ENCODE results near the gene TBC1D22A. TPM values are rescaled to one million over a fixed set of nuclear protein-coding genes. Genes with fewer than 3 reads are reported as not detected.

The TBC1D22A gene
- total RNA-seq, 1 donor from 2014 or later, result 10.6 TPM

DNA sequence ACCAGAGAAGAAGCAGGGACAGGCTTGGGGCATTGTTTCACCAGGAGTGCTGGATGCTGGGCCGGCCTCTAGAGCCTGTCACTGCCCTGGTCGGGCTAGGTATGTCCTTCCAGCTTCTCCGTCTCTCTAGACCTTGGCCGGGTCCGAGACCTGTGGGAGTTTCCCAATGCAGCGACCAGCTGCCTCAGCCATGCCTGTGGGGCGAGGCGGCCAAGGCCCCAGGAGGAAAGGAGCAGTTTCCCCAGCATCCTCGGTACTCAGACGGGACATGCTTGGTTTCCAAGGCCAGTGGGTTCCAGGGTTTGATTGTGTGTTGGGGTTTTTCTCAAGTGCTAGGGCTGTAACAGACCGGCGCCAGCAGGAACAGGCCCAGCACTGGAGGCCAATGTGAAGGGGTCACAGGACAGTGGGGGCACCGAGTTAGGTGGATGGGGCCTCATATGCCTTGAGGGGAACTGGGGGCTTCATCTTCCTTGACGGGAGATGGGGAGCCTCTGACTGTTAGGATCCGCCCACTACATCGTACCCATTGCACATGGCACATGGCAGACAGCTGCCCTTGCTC, 339.0 kb downstream of the TBC1D22A start:
- Histone ChIP-seq H3K9ac (no peak overlapping the region), H3F3A (ENCODE audit: low read depth) (no peaks in the 10 kb centered on the region), H3K4me3 (no peak overlapping the region), H3K27me3 (no peaks in the 10 kb centered on the region), H2AFZ (replicated peaks) (no peak overlapping the region), H3K4me2 (no peak overlapping the region), H3K27ac (no peak overlapping the region), H3K36me3 (no peaks in the 10 kb centered on the region), H3K9me3 (ENCODE audit: low read depth) (no peaks in the 10 kb centered on the region), H3K79me2 (ENCODE audit: low read depth) (no peaks in the 10 kb centered on the region), H4K20me1 (ENCODE audit: low read depth) (no peaks in the 10 kb centered on the region), H3K4me1 (peaks cover 5% of the 10 kb centered on the region)
- Mint-ChIP-seq H3K36me3 (no peaks in the 10 kb centered on the region), H3K4me1 (peaks cover 9% of the 10 kb centered on the region), H3K27me3 (ENCODE audit: insufficient read depth, low read depth) (peaks cover 2% of the 10 kb centered on the region), H3K9me3 (peaks cover 1% of the 10 kb centered on the region), H3K4me3 (no peak overlapping the region), H3K27ac (no peak overlapping the region)
- no peak for DNase-seq (ENCODE audit: low spot score)
- no peak for TF ChIP-seq EZH2 (IDR thresholded peaks at IDR 0.05)
- TF ChIP-seq EZH2phosphoT487 (IDR thresholded peaks at IDR 0.05), result no peak
- TF ChIP-seq, protein P1, sequence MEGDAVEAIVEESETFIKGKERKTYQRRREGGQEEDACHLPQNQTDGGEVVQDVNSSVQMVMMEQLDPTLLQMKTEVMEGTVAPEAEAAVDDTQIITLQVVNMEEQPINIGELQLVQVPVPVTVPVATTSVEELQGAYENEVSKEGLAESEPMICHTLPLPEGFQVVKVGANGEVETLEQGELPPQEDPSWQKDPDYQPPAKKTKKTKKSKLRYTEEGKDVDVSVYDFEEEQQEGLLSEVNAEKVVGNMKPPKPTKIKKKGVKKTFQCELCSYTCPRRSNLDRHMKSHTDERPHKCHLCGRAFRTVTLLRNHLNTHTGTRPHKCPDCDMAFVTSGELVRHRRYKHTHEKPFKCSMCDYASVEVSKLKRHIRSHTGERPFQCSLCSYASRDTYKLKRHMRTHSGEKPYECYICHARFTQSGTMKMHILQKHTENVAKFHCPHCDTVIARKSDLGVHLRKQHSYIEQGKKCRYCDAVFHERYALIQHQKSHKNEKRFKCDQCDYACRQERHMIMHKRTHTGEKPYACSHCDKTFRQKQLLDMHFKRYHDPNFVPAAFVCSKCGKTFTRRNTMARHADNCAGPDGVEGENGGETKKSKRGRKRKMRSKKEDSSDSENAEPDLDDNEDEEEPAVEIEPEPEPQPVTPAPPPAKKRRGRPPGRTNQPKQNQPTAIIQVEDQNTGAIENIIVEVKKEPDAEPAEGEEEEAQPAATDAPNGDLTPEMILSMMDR (IDR thresholded peaks at IDR 0.05), result no peak

DNA sequence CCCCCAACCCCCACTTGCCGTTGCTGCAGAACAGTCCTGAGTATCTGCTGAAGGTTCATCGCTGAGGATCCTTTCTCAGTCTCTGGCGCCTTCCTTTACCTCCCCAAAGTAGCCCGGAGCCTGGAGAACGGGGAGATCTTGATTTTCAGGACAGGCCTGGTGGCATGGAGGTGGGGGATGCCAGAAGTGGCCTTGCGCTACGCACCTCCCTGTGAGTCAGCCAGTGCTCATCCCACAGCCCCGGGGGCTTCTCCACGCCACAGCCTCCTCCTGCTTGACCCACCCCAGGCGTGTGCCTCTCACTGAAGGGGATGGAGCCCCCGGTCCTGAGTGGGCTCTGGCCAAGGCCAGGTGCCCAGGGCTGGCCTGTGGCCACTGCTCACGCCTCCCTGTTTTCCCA, 339.6 kb downstream of the TBC1D22A start:
- H3K36me3 ChIP-seq, result no peaks in the 10 kb centered on the region
- no peak overlapping the region for H3K4me3 ChIP-seq
- peaks cover 2% of the 10 kb centered on the region for H3K27me3 Mint-ChIP-seq (ENCODE audit: insufficient read depth, low read depth)
- peaks cover 1% of the 10 kb centered on the region for H3K9me3 Mint-ChIP-seq
- H3F3A ChIP-seq (ENCODE audit: low read depth), result no peaks in the 10 kb centered on the region
- no peak overlapping the region for H3K9ac ChIP-seq
- H3K9me3 ChIP-seq (ENCODE audit: low read depth), result no peaks in the 10 kb centered on the region
- H3K27me3 ChIP-seq, result no peaks in the 10 kb centered on the region
- no peak for DNase-seq (ENCODE audit: low spot score)
- H2AFZ ChIP-seq (replicated peaks), result no peak overlapping the region
- no peaks in the 10 kb centered on the region for H3K36me3 Mint-ChIP-seq
- H3K27ac Mint-ChIP-seq, result no peak overlapping the region
- H3K4me1 Mint-ChIP-seq, result peaks cover 9% of the 10 kb centered on the region
- no peak overlapping the region for H3K27ac ChIP-seq
- peaks cover 5% of the 10 kb centered on the region for H3K4me1 ChIP-seq
- no peaks in the 10 kb centered on the region for H4K20me1 ChIP-seq (ENCODE audit: low read depth)
- H3K79me2 ChIP-seq (ENCODE audit: low read depth), result no peaks in the 10 kb centered on the region
- H3K4me3 Mint-ChIP-seq, result no peak overlapping the region
- no peak for TF ChIP-seq EZH2phosphoT487 (IDR thresholded peaks at IDR 0.05)
- TF ChIP-seq, protein P1 (IDR thresholded peaks at IDR 0.05), result no peak
- no peak for TF ChIP-seq EZH2 (IDR thresholded peaks at IDR 0.05)
- no peak overlapping the region for H3K4me2 ChIP-seq

DNA sequence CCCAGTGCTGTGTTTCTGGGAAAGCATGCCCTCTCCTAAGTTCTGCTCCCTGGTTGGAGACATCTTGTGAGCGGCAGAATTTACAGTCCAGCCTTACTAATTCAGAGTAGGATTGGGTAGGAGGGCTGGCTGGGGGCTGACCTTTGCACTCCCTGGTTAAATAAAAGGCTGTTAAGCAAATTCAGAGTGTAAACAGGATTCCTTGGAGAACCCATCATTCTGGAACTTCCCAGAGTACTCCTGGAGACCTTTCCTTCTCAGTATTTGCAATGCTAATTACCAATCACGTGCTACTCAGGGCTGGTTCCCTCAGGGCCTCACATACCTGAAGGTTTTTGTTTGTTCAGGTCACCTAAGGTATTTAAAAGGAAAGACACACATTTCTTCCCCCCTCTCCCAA, 340.2 kb downstream of the TBC1D22A start:
- Mint-ChIP-seq H3K27me3 (ENCODE audit: insufficient read depth, low read depth) (peaks cover 2% of the 10 kb centered on the region), H3K36me3 (no peaks in the 10 kb centered on the region), H3K9me3 (peaks cover 1% of the 10 kb centered on the region), H3K4me3 (no peak overlapping the region), H3K27ac (no peak overlapping the region), H3K4me1 (peaks cover 9% of the 10 kb centered on the region)
- TF ChIP-seq EZH2phosphoT487 (IDR thresholded peaks at IDR 0.05) (no peak), EZH2 (IDR thresholded peaks at IDR 0.05) (no peak)
- TF ChIP-seq, protein P1 (IDR thresholded peaks at IDR 0.05), result no peak
- Histone ChIP-seq H3F3A (ENCODE audit: low read depth) (no peaks in the 10 kb centered on the region), H3K27me3 (no peaks in the 10 kb centered on the region), H3K9me3 (ENCODE audit: low read depth) (no peaks in the 10 kb centered on the region), H3K4me2 (no peak overlapping the region), H3K36me3 (no peaks in the 10 kb centered on the region), H3K4me1 (peaks cover 5% of the 10 kb centered on the region), H2AFZ (replicated peaks) (no peak overlapping the region), H3K79me2 (ENCODE audit: low read depth) (no peaks in the 10 kb centered on the region), H3K27ac (no peak overlapping the region), H3K4me3 (no peak overlapping the region), H3K9ac (no peak overlapping the region), H4K20me1 (ENCODE audit: low read depth) (no peaks in the 10 kb centered on the region)
- no peak for DNase-seq (ENCODE audit: low spot score)

Measured in neural progenitor cell (in vitro differentiated cells).